Mammary epithelial cell (primary cell): ENCODE results near the gene SYNPO.

Experiments
- EZH2 ChIP-seq: IDR thresholded peaks from 2 replicates; pipeline ENCODE4 v1.6.1; 2012; ENCODE audit warnings: low read length, inconsistent platforms, borderline replicate concordance
- TF ChIP-seq, protein P1 (sequence below), 2 donors: IDR thresholded peaks in 1 of 2; conservative IDR thresholded peaks in 1 of 2; 2 replicates each; pipeline ENCODE4 v1.5.1; 2011 to 2012; ENCODE audit warnings: inconsistent platforms in 2 of 2, low read length in 2 of 2, mild to moderate bottlenecking in 2 of 2, control low read depth in 1 of 2, low read depth in 1 of 2; ENCODE audit not compliant: insufficient read depth in 1 of 2; ENCODE audit errors: extremely low read depth in 1 of 2

DNA sequence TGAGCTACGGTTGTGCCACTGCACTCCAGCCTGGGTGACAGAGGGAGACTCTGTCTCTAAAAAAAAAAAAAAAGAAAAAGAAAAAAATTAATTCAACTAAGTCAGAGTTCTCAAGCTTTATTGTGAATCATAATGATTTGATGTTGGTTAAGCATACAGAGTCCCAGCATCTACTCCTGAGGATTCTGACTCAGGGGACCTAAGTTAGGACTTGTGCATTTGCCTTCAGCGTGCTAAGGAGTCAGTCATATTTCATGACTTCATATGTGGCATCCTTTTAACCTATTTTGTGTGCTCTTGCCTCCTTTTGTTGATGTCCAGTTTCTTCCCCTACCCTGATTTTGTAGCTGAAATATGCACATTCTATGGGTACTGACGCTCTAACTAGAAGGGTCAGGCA is 23.5 kb downstream of the SYNPO start:
- TF ChIP-seq, protein P1, sequence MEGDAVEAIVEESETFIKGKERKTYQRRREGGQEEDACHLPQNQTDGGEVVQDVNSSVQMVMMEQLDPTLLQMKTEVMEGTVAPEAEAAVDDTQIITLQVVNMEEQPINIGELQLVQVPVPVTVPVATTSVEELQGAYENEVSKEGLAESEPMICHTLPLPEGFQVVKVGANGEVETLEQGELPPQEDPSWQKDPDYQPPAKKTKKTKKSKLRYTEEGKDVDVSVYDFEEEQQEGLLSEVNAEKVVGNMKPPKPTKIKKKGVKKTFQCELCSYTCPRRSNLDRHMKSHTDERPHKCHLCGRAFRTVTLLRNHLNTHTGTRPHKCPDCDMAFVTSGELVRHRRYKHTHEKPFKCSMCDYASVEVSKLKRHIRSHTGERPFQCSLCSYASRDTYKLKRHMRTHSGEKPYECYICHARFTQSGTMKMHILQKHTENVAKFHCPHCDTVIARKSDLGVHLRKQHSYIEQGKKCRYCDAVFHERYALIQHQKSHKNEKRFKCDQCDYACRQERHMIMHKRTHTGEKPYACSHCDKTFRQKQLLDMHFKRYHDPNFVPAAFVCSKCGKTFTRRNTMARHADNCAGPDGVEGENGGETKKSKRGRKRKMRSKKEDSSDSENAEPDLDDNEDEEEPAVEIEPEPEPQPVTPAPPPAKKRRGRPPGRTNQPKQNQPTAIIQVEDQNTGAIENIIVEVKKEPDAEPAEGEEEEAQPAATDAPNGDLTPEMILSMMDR (conservative IDR thresholded peaks at IDR 0.05 in 1 of 2, IDR thresholded peaks at IDR 0.05 in 1 of 2; ENCODE audit: extremely low read depth in 1 of 2, insufficient read depth in 1 of 2, low read depth in 1 of 2, low read length in 2 of 2) = no peak
- TF ChIP-seq EZH2 = no peak
